ENCODE results near the gene PRKD3. TPM values are rescaled to one million over a fixed set of nuclear protein-coding genes. Genes with fewer than 3 reads are reported as not detected.

The PRKD3 gene
- total and polyA plus RNA-seq, 2 of the 13 experiments (the other 11 are each of a cell fraction or from before 2014, with no cell fraction given): 11.6 to 38.4 TPM

- WGBS (ENCODE audit: low lambda C conversion rate): 17% methylated on average over 7 of the region's 7 CpGs
- in situ Hi-C loops (cut with HindIII; ENCODE audit: extremely low pct_ligation_motif_present, low pct_unique_long_range_greater_than_20kb) (no loop called here), intact Hi-C loops (cut with micrococcal nuclease; ENCODE audit: unreplicated experiment) (no loop called here)
- no peak overlapping the region for H3K4me2 ChIP-seq (ENCODE audit: low read depth, low read length)
- no peak overlapping the region for H3K4me3 ChIP-seq (replicated peaks in 1 of 3; ENCODE audit: insufficient read depth in 1 of 3, low read depth in 2 of 3, low read length in 3 of 3)
- no peaks in the 10 kb centered on the region for H4K20me1 ChIP-seq (ENCODE audit: insufficient read depth, low read length)
- FAIRE-seq: no peak
- no peaks in the 10 kb centered on the region for H3K4me1 ChIP-seq (ENCODE audit: insufficient read depth, low read length)
- no peaks in the 10 kb centered on the region; a peak in 3 of 5 replicates for H3K27me3 ChIP-seq (ENCODE audit: control insufficient read depth in 1 of 2, insufficient read depth in 2 of 2, low read length in 2 of 2)
- no peaks in the 10 kb centered on the region for H3K9me3 ChIP-seq (ENCODE audit: low read length)
- H2AFZ ChIP-seq (ENCODE audit: low read length): no peak overlapping the region
- H3K9ac ChIP-seq (ENCODE audit: insufficient read depth, low read depth, low read length): no peak overlapping the region
- CTCF ChIA-PET (ENCODE audit: low intra/inter-chr PET ratio, low total read pairs): no interaction called here
- no TSS peak for BruUV-seq (replicated peaks)
- POLR2A ChIA-PET: no interaction called here
- no peak for ATAC-seq
- no peak for DNase-seq (ENCODE audit: low spot score)
- no peaks in the 10 kb centered on the region for H3K79me2 ChIP-seq (ENCODE audit: insufficient read depth, low read length)
- no peak overlapping the region for H3K27ac ChIP-seq (ENCODE audit: extremely low read length, insufficient read depth, low read length)
- H3K36me3 ChIP-seq (replicated peaks in 1 of 2; ENCODE audit: control insufficient read depth in 1 of 2, insufficient read depth in 2 of 2, low read length in 2 of 2): no peaks in the 10 kb centered on the region
- TF ChIP-seq BRD4 (CRISPR knock-in tag; IDR thresholded peaks at IDR 0.05) (no peak), LRRFIP1 (CRISPR knock-in tag; conservative IDR thresholded peaks at IDR 0.05) (no peak), PRPF4 (IDR thresholded peaks at IDR 0.05; ENCODE audit: low read depth, low read length, poor library complexity, severe bottlenecking) (no peak), MXD4 (CRISPR knock-in tag; IDR thresholded peaks at IDR 0.05) (no peak), PREB (CRISPR knock-in tag; IDR thresholded peaks at IDR 0.05) (no peak), ZNF260 (CRISPR knock-in tag; IDR thresholded peaks at IDR 0.05; ENCODE audit: borderline replicate concordance, low read depth) (no peak), GATAD1 (CRISPR knock-in tag; IDR thresholded peaks at IDR 0.05) (no peak), ZBTB1 (CRISPR knock-in tag; IDR thresholded peaks at IDR 0.05; ENCODE audit: borderline replicate concordance) (no peak), ZNF678 (CRISPR knock-in tag; IDR thresholded peaks at IDR 0.05) (no peak), ZSCAN31 (CRISPR knock-in tag; IDR thresholded peaks at IDR 0.05; ENCODE audit: low read depth) (no peak), ZNF513 (CRISPR knock-in tag; conservative IDR thresholded peaks at IDR 0.05) (no peak), CSRNP2 (CRISPR knock-in tag; conservative IDR thresholded peaks at IDR 0.05; ENCODE audit: low read depth) (no peak), ZBTB21 (CRISPR knock-in tag; IDR thresholded peaks at IDR 0.05) (no peak), PRDM4 (CRISPR knock-in tag; IDR thresholded peaks at IDR 0.05; ENCODE audit: borderline replicate concordance) (no peak), JUN (CRISPR knock-in tag; IDR thresholded peaks at IDR 0.05) (no peak)
Observed at GRCh38 chr2:37367310-37367709, 42.7 kb upstream of the PRKD3 start.
